GM12878 (cell line): ENCODE results near the gene CCIN. TPM values are rescaled to one million over a fixed set of nuclear protein-coding genes. Genes with fewer than 3 reads are reported as not detected.

Experiments
- ATAC-seq: fragments of 200-7000 bp; cut with Tn5 transposase; 3 replicates; pipeline ENCODE4 v1.9.1; 2020; ENCODE audit warnings: mild to moderate bottlenecking, moderate library complexity
- BruUV-seq: library from RNA; stranded (reverse); fragments of 400-500 nt; replicated peaks from 2 replicates; lab custom pipeline; 2021; lab: Mats Ljungman, UMichigan
- CTCF ChIA-PET: fragments of 300-600 bp; sonication (Branson Sonifier 250); formaldehyde crosslinking; extraction: SDS; loops from one replicate; lab custom pipeline; 2021; ENCODE audit warnings: inconsistent platforms; lab: Yijun Ruan, JAX
- POLR2A ChIA-PET: fragments of 350-600 bp; formaldehyde crosslinking; extraction: SDS; loops from one replicate; lab custom pipeline; 2021; ENCODE audit warnings: inconsistent platforms; lab: Charles Lee
- RAD21 ChIA-PET: fragments of 300-600 bp; sonication (Branson Sonifier 250); formaldehyde crosslinking; loops from one replicate; lab custom pipeline; 2023; ENCODE audit warnings: antibody characterized with exemption; ENCODE audit not compliant: unreplicated experiment; lab: Charles Lee
- SMC1A ChIA-PET: fragments of 300-600 bp; sonication (Branson Sonifier 250); formaldehyde crosslinking; loops from one replicate; lab custom pipeline; 2023; ENCODE audit not compliant: unreplicated experiment, uncharacterized antibody; lab: Charles Lee
- DNase-seq: peaks from one replicate; pipeline ENCODE4 v3.0.0-alpha.2; 2011; ENCODE audit warnings: low read depth, low spot score
- FAIRE-seq: peaks from 3 replicates; lab custom pipeline; 2011; peaks lifted over from hg19 to GRCh38; lab: Jason Lieb, UNC
- H2AFZ ChIP-seq: 2 replicates; pipeline ENCODE4 v1.6.0; 2011; ENCODE audit warnings: low read depth, low read length, control low read depth; ENCODE audit not compliant: control insufficient read depth
- H3K27ac ChIP-seq: 2 replicates; pipeline ENCODE4 v1.5.1; 2011; ENCODE audit warnings: control low read depth; ENCODE audit not compliant: control insufficient read depth, insufficient read depth
- H3K27me3 ChIP-seq, 2 experiments: replicated peaks in 1 of 2; 2 replicates each; pipeline versions ENCODE4 v1.6.0 to v1.6.1; 2011; ENCODE audit warnings: low read length in 1 of 2; ENCODE audit not compliant: control insufficient read depth in 2 of 2, insufficient read depth in 2 of 2
- H3K36me3 ChIP-seq, 2 experiments: 2 replicates each; pipeline ENCODE4 v1.5.1; 2011; ENCODE audit warnings: low read length in 1 of 2; ENCODE audit not compliant: control insufficient read depth in 2 of 2, insufficient read depth in 2 of 2
- H3K4me1 ChIP-seq: 2 replicates; pipeline ENCODE4 v1.6.1; 2011; ENCODE audit warnings: mild to moderate bottlenecking, low read length, moderate library complexity, mixed read lengths; ENCODE audit not compliant: control insufficient read depth, insufficient read depth
- H3K4me2 ChIP-seq: 2 replicates; pipeline ENCODE4 v1.6.0; 2011; ENCODE audit warnings: control low read depth; ENCODE audit not compliant: control insufficient read depth, insufficient read depth
- H3K4me3 ChIP-seq: fragments of 200-600 bp; sonication (generic); 2 replicates; pipeline ENCODE4 v1.5.1; 2016
- H3K79me2 ChIP-seq: 2 replicates; pipeline ENCODE4 v1.6.0; 2011; ENCODE audit warnings: low read length; ENCODE audit not compliant: control insufficient read depth, insufficient read depth
- H3K9ac ChIP-seq: 2 replicates; pipeline ENCODE4 v1.8.0; 2011; ENCODE audit warnings: low read length, control low read depth, mixed read lengths; ENCODE audit not compliant: control insufficient read depth, insufficient read depth
- H3K9me3 ChIP-seq: replicated peaks from 3 replicates; pipeline ENCODE4 v1.5.1; 2011; ENCODE audit warnings: mild to moderate bottlenecking, low read length; ENCODE audit not compliant: control insufficient read depth, insufficient read depth
- H4K20me1 ChIP-seq: 2 replicates; pipeline ENCODE4 v1.6.0; 2011; ENCODE audit not compliant: control insufficient read depth, insufficient read depth
- BRCA1 ChIP-seq: IDR thresholded peaks from 2 replicates; pipeline ENCODE4 v1.6.1; 2011; ENCODE audit warnings: low read depth, low read length, improper control_type of control experiment
- CBX5 ChIP-seq: sonication (generic); IDR thresholded peaks from 2 replicates; pipeline ENCODE4 v1.6.1; 2016; ENCODE audit warnings: low read depth, moderate library complexity, mild to moderate bottlenecking, inconsistent platforms
- HCFC1 ChIP-seq: fragments of 150-350 bp; IDR thresholded peaks from 2 replicates; pipeline ENCODE4 v1.6.1; 2014; ENCODE audit warnings: low read length
- NFXL1 ChIP-seq: fragments of 450-650 bp; IDR thresholded peaks from 2 replicates; pipeline ENCODE4 v1.6.1; 2017; ENCODE audit warnings: antibody characterized with exemption, mild to moderate bottlenecking, borderline replicate concordance
- RUNX3 ChIP-seq: IDR thresholded peaks from 2 replicates; pipeline ENCODE4 v1.6.1; 2012; ENCODE audit warnings: low read length, inconsistent platforms
- SIX5 ChIP-seq: IDR thresholded peaks from 2 replicates; pipeline ENCODE4 v1.6.1; 2011; ENCODE audit warnings: mild to moderate bottlenecking, low read depth, low read length, moderate library complexity; ENCODE audit not compliant: severe bottlenecking
- SMAD1 ChIP-seq: fragments of 450-650 bp; IDR thresholded peaks from 2 replicates; pipeline ENCODE4 v1.6.1; 2018; ENCODE audit warnings: mild to moderate bottlenecking, low read depth; ENCODE audit not compliant: partially characterized antibody
- STAT3 ChIP-seq: IDR thresholded peaks from 2 replicates; pipeline ENCODE4 v1.6.1; 2011; ENCODE audit warnings: low read depth, low read length, improper control_type of control experiment
- WGBS: methylation state at CpG from one replicate; pipeline ENCODE4 v1.1.6; 2016; ENCODE audit warnings: low lambda C conversion rate; ENCODE audit not compliant: insufficient replicate concordance, insufficient coverage; ENCODE audit errors: missing lambda C conversion rate; 5-methylcytosine and 5-hydroxymethylcytosine counted together
- in situ Hi-C: fragments of 300-500 bp; cut with MboI; formaldehyde crosslinking; loops from 9 replicates; pipeline ENCODE4 v1.14.3; 2018; ENCODE audit warnings: mixed read lengths
- intact Hi-C: fragments of 100-400 bp; cut with micrococcal nuclease; formaldehyde crosslinking; loops from one replicate; pipeline ENCODE4 v1.14.2; 2022; ENCODE audit not compliant: unreplicated experiment
- polyA plus RNA-seq, 11 experiments: library from polyadenylated mRNA; depleted of rRNA in 4 of 11; unstranded in 6 of 11; stranded (reverse) in 5 of 11; fragments of >200 nt; fragmentation: Nextera tagmentation in 4 of 11; fragmentation: Illumina TruSeq in 1 of 11; extraction: Ambion mirVana in 4 of 11; extraction: Trizol in 1 of 11; gene quantifications; 1 replicate in 1 of 11; 2 replicates in 10 of 11; pipeline versions ENCODE4 v1.2.1 to v1.2.3, GENCODE V29; 2011 to 2016; ENCODE audit warnings: inconsistent platforms in 2 of 11, missing spikeins in 2 of 11, low read depth in 1 of 11
- total RNA-seq, 4 experiments: library from RNA; depleted of rRNA in 3 of 4; stranded (reverse); fragments of >200 nt in 3 of 4; fragmentation: Illumina TruSeq in 1 of 4; extraction: Trizol in 1 of 4; gene quantifications; 2 replicates each; pipeline versions ENCODE4 v1.2.1 to v1.2.3, GENCODE V29; 2013 to 2021
- TF ChIP-seq, protein P1 (sequence below): fragments of 450-650 bp; IDR thresholded peaks from 2 replicates; pipeline ENCODE4 v1.6.1; 2014; ENCODE audit warnings: mild to moderate bottlenecking
- TF ChIP-seq, protein P2 (sequence below): IDR thresholded peaks from 2 replicates; pipeline ENCODE4 v1.6.1; 2012; ENCODE audit warnings: mild to moderate bottlenecking, low read depth, low read length
- TF ChIP-seq, protein P3 (sequence below): fragments of 450-650 bp; IDR thresholded peaks from 2 replicates; pipeline ENCODE4 v1.6.1; 2016; ENCODE audit warnings: mild to moderate bottlenecking
- TF ChIP-seq, protein P4 (sequence below): fragments of 150-350 bp; IDR thresholded peaks from 2 replicates; pipeline ENCODE4 v1.6.1; 2016; ENCODE audit warnings: low read depth, low read length

The CCIN gene
- total and polyA plus RNA-seq, 10 of the 15 experiments (the other 5 are each of a cell fraction or from before 2014, with no cell fraction given): not detected

- Histone ChIP-seq H3K36me3 (no peaks in the 10 kb centered on the region), H3K9ac (no peak overlapping the region), H3K4me3 (no peak overlapping the region), H3K27ac (no peak overlapping the region), H3K9me3 (no peaks in the 10 kb centered on the region), H3K27me3 (peaks cover 0 to 2% of the 10 kb centered on the region in 2 experiments; a peak in 2 of 4 replicates), H4K20me1 (no peaks in the 10 kb centered on the region), H3K4me2 (no peak overlapping the region), H3K4me1 (no peaks in the 10 kb centered on the region; the same call in 1 of the 2 replicates), H3K79me2 (no peaks in the 10 kb centered on the region), H2AFZ (no peak overlapping the region)
- ATAC-seq (no peak), FAIRE-seq (no peak), DNase-seq (no peak)
- no peak for TF ChIP-seq SIX5
- TF ChIP-seq RUNX3: no peak
- no peak for TF ChIP-seq SMAD1
- TF ChIP-seq, protein P1, sequence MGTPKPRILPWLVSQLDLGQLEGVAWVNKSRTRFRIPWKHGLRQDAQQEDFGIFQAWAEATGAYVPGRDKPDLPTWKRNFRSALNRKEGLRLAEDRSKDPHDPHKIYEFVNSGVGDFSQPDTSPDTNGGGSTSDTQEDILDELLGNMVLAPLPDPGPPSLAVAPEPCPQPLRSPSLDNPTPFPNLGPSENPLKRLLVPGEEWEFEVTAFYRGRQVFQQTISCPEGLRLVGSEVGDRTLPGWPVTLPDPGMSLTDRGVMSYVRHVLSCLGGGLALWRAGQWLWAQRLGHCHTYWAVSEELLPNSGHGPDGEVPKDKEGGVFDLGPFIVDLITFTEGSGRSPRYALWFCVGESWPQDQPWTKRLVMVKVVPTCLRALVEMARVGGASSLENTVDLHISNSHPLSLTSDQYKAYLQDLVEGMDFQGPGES: no peak
- TF ChIP-seq, protein P2, sequence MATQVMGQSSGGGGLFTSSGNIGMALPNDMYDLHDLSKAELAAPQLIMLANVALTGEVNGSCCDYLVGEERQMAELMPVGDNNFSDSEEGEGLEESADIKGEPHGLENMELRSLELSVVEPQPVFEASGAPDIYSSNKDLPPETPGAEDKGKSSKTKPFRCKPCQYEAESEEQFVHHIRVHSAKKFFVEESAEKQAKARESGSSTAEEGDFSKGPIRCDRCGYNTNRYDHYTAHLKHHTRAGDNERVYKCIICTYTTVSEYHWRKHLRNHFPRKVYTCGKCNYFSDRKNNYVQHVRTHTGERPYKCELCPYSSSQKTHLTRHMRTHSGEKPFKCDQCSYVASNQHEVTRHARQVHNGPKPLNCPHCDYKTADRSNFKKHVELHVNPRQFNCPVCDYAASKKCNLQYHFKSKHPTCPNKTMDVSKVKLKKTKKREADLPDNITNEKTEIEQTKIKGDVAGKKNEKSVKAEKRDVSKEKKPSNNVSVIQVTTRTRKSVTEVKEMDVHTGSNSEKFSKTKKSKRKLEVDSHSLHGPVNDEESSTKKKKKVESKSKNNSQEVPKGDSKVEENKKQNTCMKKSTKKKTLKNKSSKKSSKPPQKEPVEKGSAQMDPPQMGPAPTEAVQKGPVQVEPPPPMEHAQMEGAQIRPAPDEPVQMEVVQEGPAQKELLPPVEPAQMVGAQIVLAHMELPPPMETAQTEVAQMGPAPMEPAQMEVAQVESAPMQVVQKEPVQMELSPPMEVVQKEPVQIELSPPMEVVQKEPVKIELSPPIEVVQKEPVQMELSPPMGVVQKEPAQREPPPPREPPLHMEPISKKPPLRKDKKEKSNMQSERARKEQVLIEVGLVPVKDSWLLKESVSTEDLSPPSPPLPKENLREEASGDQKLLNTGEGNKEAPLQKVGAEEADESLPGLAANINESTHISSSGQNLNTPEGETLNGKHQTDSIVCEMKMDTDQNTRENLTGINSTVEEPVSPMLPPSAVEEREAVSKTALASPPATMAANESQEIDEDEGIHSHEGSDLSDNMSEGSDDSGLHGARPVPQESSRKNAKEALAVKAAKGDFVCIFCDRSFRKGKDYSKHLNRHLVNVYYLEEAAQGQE: no peak
- no peak for TF ChIP-seq STAT3
- TF ChIP-seq, protein P3, sequence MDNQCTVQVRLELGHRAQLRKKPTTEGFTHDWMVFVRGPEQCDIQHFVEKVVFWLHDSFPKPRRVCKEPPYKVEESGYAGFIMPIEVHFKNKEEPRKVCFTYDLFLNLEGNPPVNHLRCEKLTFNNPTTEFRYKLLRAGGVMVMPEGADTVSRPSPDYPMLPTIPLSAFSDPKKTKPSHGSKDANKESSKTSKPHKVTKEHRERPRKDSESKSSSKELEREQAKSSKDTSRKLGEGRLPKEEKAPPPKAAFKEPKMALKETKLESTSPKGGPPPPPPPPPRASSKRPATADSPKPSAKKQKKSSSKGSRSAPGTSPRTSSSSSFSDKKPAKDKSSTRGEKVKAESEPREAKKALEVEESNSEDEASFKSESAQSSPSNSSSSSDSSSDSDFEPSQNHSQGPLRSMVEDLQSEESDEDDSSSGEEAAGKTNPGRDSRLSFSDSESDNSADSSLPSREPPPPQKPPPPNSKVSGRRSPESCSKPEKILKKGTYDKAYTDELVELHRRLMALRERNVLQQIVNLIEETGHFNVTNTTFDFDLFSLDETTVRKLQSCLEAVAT: no peak
- no peak for TF ChIP-seq CBX5
- no peak for TF ChIP-seq HCFC1
- TF ChIP-seq, protein P4, sequence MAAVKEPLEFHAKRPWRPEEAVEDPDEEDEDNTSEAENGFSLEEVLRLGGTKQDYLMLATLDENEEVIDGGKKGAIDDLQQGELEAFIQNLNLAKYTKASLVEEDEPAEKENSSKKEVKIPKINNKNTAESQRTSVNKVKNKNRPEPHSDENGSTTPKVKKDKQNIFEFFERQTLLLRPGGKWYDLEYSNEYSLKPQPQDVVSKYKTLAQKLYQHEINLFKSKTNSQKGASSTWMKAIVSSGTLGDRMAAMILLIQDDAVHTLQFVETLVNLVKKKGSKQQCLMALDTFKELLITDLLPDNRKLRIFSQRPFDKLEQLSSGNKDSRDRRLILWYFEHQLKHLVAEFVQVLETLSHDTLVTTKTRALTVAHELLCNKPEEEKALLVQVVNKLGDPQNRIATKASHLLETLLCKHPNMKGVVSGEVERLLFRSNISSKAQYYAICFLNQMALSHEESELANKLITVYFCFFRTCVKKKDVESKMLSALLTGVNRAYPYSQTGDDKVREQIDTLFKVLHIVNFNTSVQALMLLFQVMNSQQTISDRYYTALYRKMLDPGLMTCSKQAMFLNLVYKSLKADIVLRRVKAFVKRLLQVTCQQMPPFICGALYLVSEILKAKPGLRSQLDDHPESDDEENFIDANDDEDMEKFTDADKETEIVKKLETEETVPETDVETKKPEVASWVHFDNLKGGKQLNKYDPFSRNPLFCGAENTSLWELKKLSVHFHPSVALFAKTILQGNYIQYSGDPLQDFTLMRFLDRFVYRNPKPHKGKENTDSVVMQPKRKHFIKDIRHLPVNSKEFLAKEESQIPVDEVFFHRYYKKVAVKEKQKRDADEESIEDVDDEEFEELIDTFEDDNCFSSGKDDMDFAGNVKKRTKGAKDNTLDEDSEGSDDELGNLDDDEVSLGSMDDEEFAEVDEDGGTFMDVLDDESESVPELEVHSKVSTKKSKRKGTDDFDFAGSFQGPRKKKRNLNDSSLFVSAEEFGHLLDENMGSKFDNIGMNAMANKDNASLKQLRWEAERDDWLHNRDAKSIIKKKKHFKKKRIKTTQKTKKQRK: no peak
- TF ChIP-seq BRCA1: no peak
- no peak for TF ChIP-seq NFXL1
- ChIA-PET SMC1A (interaction anchor here (0.8 to 1.5 kb wide), 3 partner anchors 14 to 42 kb away, joined by 3 to 4 read pairs (median 3); no protein-coding TSS in a partner anchor), POLR2A (no interaction called here), RAD21 (no interaction called here), CTCF (interaction anchor here (1.2 to 2.6 kb wide), 2 partner anchors 10 to 22 kb away, joined by 3 to 17 read pairs; no protein-coding TSS in a partner anchor)
- in situ Hi-C loops: no loop called here
- intact Hi-C loops: no loop called here
- WGBS: 31% methylated on average over 10 of the region's 10 CpGs
- BruUV-seq: no TSS peak
Observed at GRCh38 chr9:36125062-36125855, 43.9 kb upstream of the CCIN start.
